Loucy (cell line): Measurements from ENCODE around the gene LRRC4C.

Source experiments
- H2AFZ ChIP-seq: fragments of 200-600 bp; sonication (generic); 2 replicates; pipeline ENCODE4 v1.6.0; 2016; ENCODE audit warnings: antibody characterized with exemption, mild to moderate bottlenecking, low read length, moderate library complexity
- H3F3A ChIP-seq: fragments of 200-600 bp; 2 replicates; pipeline ENCODE4 v1.6.0; 2016; ENCODE audit warnings: antibody characterized with exemption, low read depth, mild to moderate bottlenecking
- H3K27me3 ChIP-seq: fragments of 200-600 bp; sonication (generic); 2 replicates; pipeline ENCODE4 v1.6.1; 2014; ENCODE audit warnings: low read length, mild to moderate bottlenecking; ENCODE audit not compliant: insufficient read depth, poor library complexity, severe bottlenecking
- H3K36me3 ChIP-seq: fragments of 200-600 bp; sonication (generic); 2 replicates; pipeline ENCODE4 v1.6.1; 2016; ENCODE audit warnings: low read length; ENCODE audit not compliant: insufficient read depth
- H3K4me1 ChIP-seq: fragments of 200-600 bp; sonication (generic); 2 replicates; pipeline ENCODE4 v1.5.1; 2014; ENCODE audit warnings: low read length, mild to moderate bottlenecking; ENCODE audit not compliant: insufficient read depth, poor library complexity, severe bottlenecking
- H3K4me2 ChIP-seq: fragments of 200-600 bp; sonication (generic); 2 replicates; pipeline ENCODE4 v1.6.0; 2014; ENCODE audit warnings: antibody characterized with exemption, low read length, low read depth, mild to moderate bottlenecking; ENCODE audit not compliant: poor library complexity, severe bottlenecking
- H3K4me3 ChIP-seq: fragments of 200-600 bp; sonication (generic); 2 replicates; pipeline ENCODE4 v1.5.1; 2014; ENCODE audit warnings: low read length, mild to moderate bottlenecking, mixed read lengths; ENCODE audit not compliant: poor library complexity, severe bottlenecking
- H3K79me2 ChIP-seq: fragments of 200-600 bp; sonication (generic); 2 replicates; pipeline ENCODE4 v1.6.1; 2014; ENCODE audit warnings: low read length; ENCODE audit not compliant: insufficient read depth
- H3K9ac ChIP-seq: fragments of 200-600 bp; sonication (generic); 2 replicates; pipeline ENCODE4 v1.6.0; 2014; ENCODE audit warnings: mild to moderate bottlenecking, low read depth, low read length, moderate library complexity; ENCODE audit not compliant: poor library complexity, severe bottlenecking
- H3K9me2 ChIP-seq: fragments of 200-600 bp; sonication (generic); replicated peaks from 2 replicates; pipeline ENCODE4 v1.6.1; 2016; ENCODE audit warnings: low read depth, low read length, mixed read lengths
- H3K9me3 ChIP-seq: fragments of 200-600 bp; sonication (generic); 2 replicates; pipeline ENCODE4 v1.6.1; 2014; ENCODE audit warnings: mild to moderate bottlenecking, antibody characterized with exemption, low read length, low read depth; ENCODE audit not compliant: insufficient read depth
- H4K20me1 ChIP-seq: fragments of 200-600 bp; sonication (generic); 2 replicates; pipeline ENCODE4 v1.6.0; 2014; ENCODE audit warnings: antibody characterized with exemption, low read length, mild to moderate bottlenecking; ENCODE audit not compliant: insufficient read depth, poor library complexity, severe bottlenecking
- CTCF ChIP-seq: fragments of 200-600 bp; sonication (generic); conservative IDR thresholded peaks from 2 replicates; pipeline ENCODE4 v1.5.1; 2014; ENCODE audit warnings: mild to moderate bottlenecking, antibody characterized with exemption, low read length
- EZH2phosphoT487 ChIP-seq: fragments of 200-600 bp; IDR thresholded peaks from 2 replicates; pipeline ENCODE4 v1.6.1; 2018; ENCODE audit warnings: antibody characterized with exemption, mild to moderate bottlenecking, moderate library complexity, borderline replicate concordance

LRRC4C gene

GRCh38 chr11:40321537-40321936 is 1137.9 kb downstream of the LRRC4C start:
- H3K9ac ChIP-seq, result no peak overlapping the region
- no peaks in the 10 kb centered on the region for H3K27me3 ChIP-seq
- H3K4me2 ChIP-seq, result no peak overlapping the region
- no peaks in the 10 kb centered on the region for H3K36me3 ChIP-seq
- TF ChIP-seq CTCF (no peak), EZH2phosphoT487 (no peak)
- H3K9me2 ChIP-seq, result no peaks in the 10 kb centered on the region
- H3K79me2 ChIP-seq, result no peaks in the 10 kb centered on the region
- no peaks in the 10 kb centered on the region for H3F3A ChIP-seq
- no peak overlapping the region for H3K4me3 ChIP-seq
- H2AFZ ChIP-seq, result no peak overlapping the region
- no peaks in the 10 kb centered on the region for H3K4me1 ChIP-seq
- no peaks in the 10 kb centered on the region for H4K20me1 ChIP-seq
- no peaks in the 10 kb centered on the region for H3K9me3 ChIP-seq

- no peaks in the 10 kb centered on the region for H3K9me2 ChIP-seq
- no peak overlapping the region for H3K9ac ChIP-seq
- H2AFZ ChIP-seq, result no peak overlapping the region
- no peaks in the 10 kb centered on the region for H3K36me3 ChIP-seq
- H4K20me1 ChIP-seq, result no peaks in the 10 kb centered on the region
- H3K4me1 ChIP-seq, result no peaks in the 10 kb centered on the region
- H3K27me3 ChIP-seq, result no peaks in the 10 kb centered on the region
- no peaks in the 10 kb centered on the region for H3K79me2 ChIP-seq
- TF ChIP-seq CTCF (no peak), EZH2phosphoT487 (no peak)
- H3K4me3 ChIP-seq, result no peak overlapping the region
- no peak overlapping the region for H3K4me2 ChIP-seq
- H3K9me3 ChIP-seq, result no peaks in the 10 kb centered on the region
- H3F3A ChIP-seq, result no peaks in the 10 kb centered on the region
Measured at GRCh38 chr11:40316171-40316570, 1143.3 kb downstream of the LRRC4C start.

DNA sequence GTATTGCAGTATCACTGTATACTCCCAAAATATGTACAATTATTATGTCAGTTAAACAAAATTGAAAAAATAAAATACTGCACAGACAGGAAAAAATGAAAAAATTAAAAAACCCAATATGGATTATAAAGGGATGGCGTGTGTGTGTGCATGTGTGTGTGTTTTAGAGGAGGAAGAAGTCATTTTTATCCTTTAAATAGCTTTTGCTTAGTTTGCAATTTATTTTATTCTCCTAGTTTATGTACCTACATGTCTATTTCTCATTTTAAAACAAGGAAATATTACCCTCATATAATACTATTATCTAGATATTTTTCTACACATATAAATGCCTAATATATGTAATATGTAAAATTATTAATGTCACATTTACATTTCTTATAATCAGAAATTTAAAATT is 1144.3 kb downstream of the LRRC4C start:
- no peaks in the 10 kb centered on the region for H3F3A ChIP-seq
- H3K9me2 ChIP-seq, result no peaks in the 10 kb centered on the region
- no peak overlapping the region for H3K4me3 ChIP-seq
- H3K79me2 ChIP-seq, result no peaks in the 10 kb centered on the region
- no peaks in the 10 kb centered on the region for H3K27me3 ChIP-seq
- TF ChIP-seq CTCF (no peak), EZH2phosphoT487 (no peak)
- no peaks in the 10 kb centered on the region for H3K4me1 ChIP-seq
- no peak overlapping the region for H3K4me2 ChIP-seq
- no peak overlapping the region for H3K9ac ChIP-seq
- H3K9me3 ChIP-seq, result no peaks in the 10 kb centered on the region
- no peak overlapping the region for H2AFZ ChIP-seq
- no peaks in the 10 kb centered on the region for H4K20me1 ChIP-seq
- no peaks in the 10 kb centered on the region for H3K36me3 ChIP-seq
